ENCODE measurements around the gene MTF1. TPM values are rescaled to one million over a fixed set of nuclear protein-coding genes. Genes with fewer than 3 reads are reported as not detected.

The MTF1 gene
- total RNA-seq, 1 experiment from 2014 or later = 21.2 TPM

DNA sequence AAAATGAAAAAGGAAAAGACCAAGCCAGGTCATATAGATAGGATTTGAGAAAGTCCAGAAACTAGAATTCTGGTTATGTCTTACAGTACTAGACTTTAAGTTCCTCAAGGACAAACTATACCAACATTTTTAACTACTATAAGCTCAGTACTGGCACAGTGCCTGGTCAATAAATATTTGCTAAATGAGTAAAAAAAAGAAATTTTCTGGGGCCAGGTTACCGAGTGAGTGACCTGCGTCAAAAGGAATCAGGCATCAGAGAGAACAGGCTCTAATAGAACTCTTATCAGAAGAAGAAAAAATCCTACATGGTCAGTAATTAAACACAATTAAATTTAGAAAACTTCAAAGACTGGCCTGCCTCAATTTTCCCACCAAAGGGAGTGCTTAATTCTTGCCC lies 27.6 kb downstream of the MTF1 start:
- H2AFZ ChIP-seq (ENCODE audit: low read depth, low read length, poor library complexity, severe bottlenecking) = no peak overlapping the region
- intact Hi-C loops (cut with micrococcal nuclease) = no loop called here
- TF ChIP-seq ZFX (IDR thresholded peaks at IDR 0.05) (no peak), EGR1 (IDR thresholded peaks at IDR 0.05; ENCODE audit: low read depth) (no peak), MAX (IDR thresholded peaks at IDR 0.05) (no peak), ZNF274 (IDR thresholded peaks at IDR 0.05; ENCODE audit: low read depth, low read length) (no peak), EZH2 (IDR thresholded peaks at IDR 0.05) (no peak)
- TF ChIP-seq, protein P1, sequence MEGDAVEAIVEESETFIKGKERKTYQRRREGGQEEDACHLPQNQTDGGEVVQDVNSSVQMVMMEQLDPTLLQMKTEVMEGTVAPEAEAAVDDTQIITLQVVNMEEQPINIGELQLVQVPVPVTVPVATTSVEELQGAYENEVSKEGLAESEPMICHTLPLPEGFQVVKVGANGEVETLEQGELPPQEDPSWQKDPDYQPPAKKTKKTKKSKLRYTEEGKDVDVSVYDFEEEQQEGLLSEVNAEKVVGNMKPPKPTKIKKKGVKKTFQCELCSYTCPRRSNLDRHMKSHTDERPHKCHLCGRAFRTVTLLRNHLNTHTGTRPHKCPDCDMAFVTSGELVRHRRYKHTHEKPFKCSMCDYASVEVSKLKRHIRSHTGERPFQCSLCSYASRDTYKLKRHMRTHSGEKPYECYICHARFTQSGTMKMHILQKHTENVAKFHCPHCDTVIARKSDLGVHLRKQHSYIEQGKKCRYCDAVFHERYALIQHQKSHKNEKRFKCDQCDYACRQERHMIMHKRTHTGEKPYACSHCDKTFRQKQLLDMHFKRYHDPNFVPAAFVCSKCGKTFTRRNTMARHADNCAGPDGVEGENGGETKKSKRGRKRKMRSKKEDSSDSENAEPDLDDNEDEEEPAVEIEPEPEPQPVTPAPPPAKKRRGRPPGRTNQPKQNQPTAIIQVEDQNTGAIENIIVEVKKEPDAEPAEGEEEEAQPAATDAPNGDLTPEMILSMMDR (IDR thresholded peaks at IDR 0.05 in 2 of 3, conservative IDR thresholded peaks at IDR 0.05 in 1 of 3; ENCODE audit: borderline replicate concordance in 1 of 3, insufficient read depth in 1 of 3, low read depth in 2 of 3, low read length in 2 of 3) = no peak
- no peak overlapping the region for H3K4me3 ChIP-seq (replicated peaks in 1 of 2; ENCODE audit: low read depth in 1 of 2, low read length in 2 of 2)
- ChIA-PET CTCF (no interaction called here), RAD21 (ENCODE audit: low non-redundant PET in 1 of 2, low total read pairs in 2 of 2, uncharacterized antibody in 2 of 2, unreplicated experiment in 2 of 2) (no interaction called here), POLR2A (no interaction called here)
- H3K79me2 ChIP-seq (ENCODE audit: insufficient read depth, low read length) = no peaks in the 10 kb centered on the region
- H3K36me3 ChIP-seq (ENCODE audit: control insufficient read depth in 1 of 2, insufficient read depth in 2 of 2, low read length in 2 of 2) = peaks cover 26 to 38% of the 10 kb centered on the region in 2 experiments
- H3K9ac ChIP-seq (ENCODE audit: low read length) = no peak overlapping the region
- H3K27me3 ChIP-seq (ENCODE audit: insufficient read depth, low read length) = no peaks in the 10 kb centered on the region
- H3K9me3 ChIP-seq (ENCODE audit: control insufficient read depth in 1 of 2, insufficient read depth in 1 of 2, low read depth in 1 of 2, low read length in 2 of 2) = no peaks in the 10 kb centered on the region
- no peak for DNase-seq (ENCODE audit: low read depth, low spot score)
- no peak for ATAC-seq
- H4K20me1 ChIP-seq (ENCODE audit: insufficient read depth) = no peaks in the 10 kb centered on the region
- H3K4me2 ChIP-seq (ENCODE audit: low read length) = no peak overlapping the region
- H3K27ac ChIP-seq (ENCODE audit: low read depth, low read length) = no peak overlapping the region
- no peaks in the 10 kb centered on the region for H3K4me1 ChIP-seq (ENCODE audit: control insufficient read depth in 1 of 2, insufficient read depth in 2 of 2, low read length in 2 of 2)
- BruUV-seq (replicated peaks) = no TSS peak
- H3K9me2 ChIP-seq (ENCODE audit: insufficient read depth) = no peaks in the 10 kb centered on the region

GRCh38 chr1:37831109-37831508 lies 28.3 kb downstream of the MTF1 start:
- Histone ChIP-seq H2AFZ (ENCODE audit: low read depth, low read length, poor library complexity, severe bottlenecking) (no peak overlapping the region), H3K9me3 (ENCODE audit: control insufficient read depth in 1 of 2, insufficient read depth in 1 of 2, low read depth in 1 of 2, low read length in 2 of 2) (no peaks in the 10 kb centered on the region), H3K9ac (ENCODE audit: low read length) (no peak overlapping the region), H3K4me2 (ENCODE audit: low read length) (no peak overlapping the region), H3K4me3 (replicated peaks in 1 of 2; ENCODE audit: low read depth in 1 of 2, low read length in 2 of 2) (no peak overlapping the region), H3K4me1 (ENCODE audit: control insufficient read depth in 1 of 2, insufficient read depth in 2 of 2, low read length in 2 of 2) (peaks cover 0 to 2% of the 10 kb centered on the region in 2 experiments; a peak in 1 of 4 replicates), H3K36me3 (ENCODE audit: control insufficient read depth in 1 of 2, insufficient read depth in 2 of 2, low read length in 2 of 2) (peaks cover 26 to 35% of the 10 kb centered on the region in 2 experiments), H3K79me2 (ENCODE audit: insufficient read depth, low read length) (no peaks in the 10 kb centered on the region), H4K20me1 (ENCODE audit: insufficient read depth) (no peaks in the 10 kb centered on the region), H3K9me2 (ENCODE audit: insufficient read depth) (no peaks in the 10 kb centered on the region), H3K27me3 (ENCODE audit: insufficient read depth, low read length) (no peaks in the 10 kb centered on the region), H3K27ac (ENCODE audit: low read depth, low read length) (no peak overlapping the region)
- POLR2A ChIA-PET = no interaction called here
- intact Hi-C loops (cut with micrococcal nuclease) = no loop called here
- BruUV-seq (replicated peaks) = no TSS peak
- DNase-seq (ENCODE audit: low read depth, low spot score) = no peak
- RAD21 ChIA-PET (ENCODE audit: low non-redundant PET in 1 of 2, low total read pairs in 2 of 2, uncharacterized antibody in 2 of 2, unreplicated experiment in 2 of 2) = no interaction called here
- ATAC-seq = no peak
- CTCF ChIA-PET = no interaction called here
- no peak for TF ChIP-seq RAD21 (IDR thresholded peaks at IDR 0.05; ENCODE audit: low read depth)
- TF ChIP-seq CBX3 (IDR thresholded peaks at IDR 0.05; ENCODE audit: low read depth) = no peak
- TF ChIP-seq, protein P1 (IDR thresholded peaks at IDR 0.05 in 2 of 3, conservative IDR thresholded peaks at IDR 0.05 in 1 of 3; ENCODE audit: borderline replicate concordance in 1 of 3, insufficient read depth in 1 of 3, low read depth in 2 of 3, low read length in 2 of 3) = no peak
- no peak for TF ChIP-seq ATF3 (IDR thresholded peaks at IDR 0.05)
- no peak for TF ChIP-seq ZNF274 (IDR thresholded peaks at IDR 0.05; ENCODE audit: low read depth, low read length)
- TF ChIP-seq ZBTB33 (IDR thresholded peaks at IDR 0.05; ENCODE audit: extremely low read depth, insufficient replicate concordance, low read length) = no peak
- no peak for TF ChIP-seq ELF1 (IDR thresholded peaks at IDR 0.05; ENCODE audit: borderline replicate concordance, low read depth)
